Articular chondrocyte of knee joint (primary cell): Measurements from ENCODE around the gene TRIM69. TPM values are rescaled to one million over a fixed set of nuclear protein-coding genes. Genes with fewer than 3 reads are reported as not detected.

Source experiments
- small RNA-seq: library from RNA; depleted of rRNA; stranded (forward); fragments of <200 nt; gene quantifications from one replicate; pipeline ENCODE3, GENCODE V24; 2012
- total RNA-seq: library from RNA; depleted of rRNA; stranded (reverse); fragments of >200 nt; gene quantifications from 2 replicates; pipeline ENCODE4 v1.2.3, GENCODE V29; 2012

Gene TRIM69
- total RNA-seq = 14.0 and 17.6 TPM in 2 replicates

GRCh38 chr15:44736181-44736765 lies at the start of gene TRIM69:
Gene TRIM69 (plus strand): TSS chr15:44736528. CDS start chr15:44736705, 177 bp downstream.

GRCh38 chr15:44711096-44711742 lies 25.1 kb upstream of the TRIM69 start, which contains the start of the genes B2M and PATL2:
Gene B2M (plus strand): TSS chr15:44711517. CDS start chr15:44711547, 30 bp downstream.
Gene PATL2 (minus strand): TSS chr15:44711323. CDS start chr15:44676490, 34,833 bp downstream.

Small RNA genes within 50 kb of the gene (small RNA-seq; reads per million reads assigned to genes)
- not detected for gene RF00019

Other genes with a start within 250 kb of the TRIM69 start
- gene EIF3J, start 199.4 kb upstream of the TRIM69 start, total RNA-seq = 43.8 and 46.8 TPM in 2 replicates
- gene SPG11, start 72.9 kb upstream of the TRIM69 start, total RNA-seq = 78.8 and 85.9 TPM in 2 replicates
- gene PATL2, start 25.2 kb upstream of the TRIM69 start, total RNA-seq = 0.78 and 0.86 TPM in 2 replicates
- 1,905 and 4,425 TPM in 2 replicates for gene B2M, start 25.0 kb upstream of the TRIM69 start, total RNA-seq
- not detected in 2 replicates for gene TERB2, start 220.2 kb downstream of the TRIM69 start, total RNA-seq